ENCODE results near the gene CERK.

The CERK gene

DNA sequence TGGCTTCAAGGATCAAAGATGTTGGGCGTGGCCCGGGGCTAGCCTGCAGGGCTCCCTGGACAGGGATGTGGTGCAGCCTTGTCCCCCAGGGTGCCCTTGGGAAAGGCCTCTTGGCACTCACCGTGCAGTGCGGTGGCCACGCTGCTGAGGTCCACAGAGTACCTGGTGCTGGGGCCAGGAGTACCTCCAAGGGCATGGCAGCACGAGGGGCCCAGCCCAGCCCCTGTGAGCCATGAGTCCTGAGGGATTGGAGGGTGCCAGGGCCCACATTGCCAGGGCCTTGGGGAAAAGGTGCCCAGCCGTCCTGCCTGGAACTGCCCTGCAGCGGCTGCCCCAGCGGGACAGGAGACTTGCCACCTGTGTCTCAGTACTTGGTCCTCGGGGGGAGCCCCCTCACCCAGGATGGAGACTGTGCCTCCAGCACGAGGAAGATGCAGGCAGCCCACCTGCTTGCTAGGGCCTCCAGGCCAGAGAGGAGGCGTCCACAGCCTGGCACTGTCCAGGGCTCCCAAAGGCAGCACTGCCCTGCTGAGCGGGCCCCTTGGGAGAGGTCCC lies 73.7 kb downstream of the CERK start:
- in situ Hi-C loops (cut with HindIII; ENCODE audit: low sequenced_read_pairs): no loop called here

DNA sequence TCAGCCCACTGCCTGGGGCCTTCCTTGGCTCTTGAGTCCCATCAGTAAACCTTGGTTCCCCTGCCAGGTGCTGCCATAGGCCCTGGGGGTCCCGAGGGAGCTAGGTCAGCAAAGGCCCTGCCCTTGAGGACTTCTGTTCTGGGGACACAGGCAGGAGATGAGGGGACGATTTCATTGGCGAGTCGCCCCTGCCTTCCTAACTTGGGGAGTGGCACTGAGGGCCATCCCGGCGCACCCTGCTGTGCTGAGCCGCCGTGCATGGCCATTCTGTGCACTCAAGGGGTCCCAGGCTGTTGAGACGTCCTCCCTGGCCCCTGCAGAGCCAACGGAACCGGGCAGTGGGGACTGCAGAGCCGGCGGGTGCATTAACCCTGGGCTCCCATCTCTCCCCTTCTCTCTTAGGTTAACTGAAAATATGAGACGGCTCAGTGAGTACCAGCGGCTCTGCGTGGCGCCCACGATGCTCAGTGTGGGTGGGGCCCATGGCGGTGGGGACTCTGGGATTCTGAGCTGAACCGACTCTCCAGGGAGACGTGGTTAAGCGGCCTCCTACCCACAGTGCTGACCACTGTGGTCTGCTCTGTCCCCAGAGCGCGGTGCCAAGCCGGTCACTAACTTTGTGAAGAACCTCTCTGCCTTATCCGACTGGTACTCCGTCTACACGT lies 74.5 kb downstream of the CERK start:
- in situ Hi-C loops (cut with HindIII; ENCODE audit: low sequenced_read_pairs): no loop called here

DNA sequence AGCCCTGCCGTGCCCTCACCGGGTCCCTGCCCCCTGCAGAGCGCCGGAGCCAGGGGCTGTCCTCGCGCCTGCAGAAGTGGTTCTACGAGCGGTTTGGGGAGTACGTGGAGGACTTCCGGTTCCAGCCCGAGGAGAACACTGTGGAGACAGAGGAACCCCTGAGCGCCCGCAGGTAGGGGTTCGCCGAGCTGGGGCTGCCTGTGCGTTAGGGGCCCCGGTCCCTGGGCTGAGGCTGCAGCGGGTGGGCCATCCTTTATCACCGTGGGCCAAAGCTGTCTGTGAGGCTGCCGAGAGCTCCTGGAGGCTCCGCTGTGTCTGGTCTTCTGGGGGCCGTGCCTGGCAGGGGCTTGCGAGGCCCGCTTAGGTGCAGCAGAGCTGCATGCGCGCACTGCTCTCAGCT lies 75.1 kb downstream of the CERK start:
- in situ Hi-C loops (cut with HindIII; ENCODE audit: low sequenced_read_pairs): no loop called here

DNA sequence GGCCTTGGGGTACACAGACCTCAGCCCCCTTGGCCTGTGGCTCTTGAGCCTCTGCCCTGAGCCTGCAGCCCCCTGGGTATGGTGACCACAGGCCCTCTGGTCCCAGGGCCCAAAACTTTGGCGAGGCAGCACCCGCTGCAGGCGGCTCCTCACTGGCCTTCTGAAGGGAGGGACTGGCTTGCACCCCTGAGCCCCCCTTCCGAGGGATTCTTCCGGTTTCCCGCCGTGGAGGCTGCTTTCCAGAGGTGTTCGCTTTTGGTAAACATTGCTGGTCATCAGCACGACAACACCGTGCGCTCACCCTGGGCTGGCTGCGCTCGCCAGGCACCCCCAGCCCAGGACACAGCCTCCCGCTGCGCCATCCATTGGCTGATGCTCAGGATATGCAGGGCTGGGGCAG lies 75.8 kb downstream of the CERK start:
- in situ Hi-C loops (cut with HindIII; ENCODE audit: low sequenced_read_pairs): no loop called here

DNA sequence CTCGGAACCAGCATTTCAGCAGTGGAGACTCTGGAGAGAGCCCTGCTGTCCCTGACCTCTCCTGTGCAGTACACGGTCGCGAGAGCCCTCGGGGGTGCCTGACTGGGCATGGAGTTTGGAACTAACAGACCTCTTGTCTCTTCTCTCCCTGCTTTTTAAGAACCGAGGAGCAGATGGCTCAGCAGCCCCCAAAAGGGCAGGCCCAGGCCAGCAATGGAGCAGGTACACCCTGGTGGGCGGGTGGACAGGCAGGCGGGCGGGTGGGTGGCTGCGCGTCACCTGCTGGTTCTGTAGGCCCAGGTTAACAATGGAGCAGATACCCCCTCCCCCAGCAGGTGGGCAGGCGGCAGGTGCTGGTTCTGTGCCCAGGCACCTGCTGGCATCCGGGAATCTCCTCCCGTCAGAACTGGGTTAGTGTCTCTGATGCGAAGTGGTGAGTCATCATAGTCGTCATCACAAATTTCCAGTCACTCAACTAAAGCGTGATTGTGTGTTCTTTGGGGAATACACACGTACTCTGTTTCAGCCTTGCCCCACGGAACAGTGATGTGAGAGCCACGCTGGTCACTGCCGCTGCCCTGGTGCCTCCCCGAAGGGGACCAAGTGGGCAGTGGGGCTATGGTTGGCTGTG lies 76.7 kb downstream of the CERK start:
- in situ Hi-C loops (cut with HindIII; ENCODE audit: low sequenced_read_pairs): no loop called here

DNA sequence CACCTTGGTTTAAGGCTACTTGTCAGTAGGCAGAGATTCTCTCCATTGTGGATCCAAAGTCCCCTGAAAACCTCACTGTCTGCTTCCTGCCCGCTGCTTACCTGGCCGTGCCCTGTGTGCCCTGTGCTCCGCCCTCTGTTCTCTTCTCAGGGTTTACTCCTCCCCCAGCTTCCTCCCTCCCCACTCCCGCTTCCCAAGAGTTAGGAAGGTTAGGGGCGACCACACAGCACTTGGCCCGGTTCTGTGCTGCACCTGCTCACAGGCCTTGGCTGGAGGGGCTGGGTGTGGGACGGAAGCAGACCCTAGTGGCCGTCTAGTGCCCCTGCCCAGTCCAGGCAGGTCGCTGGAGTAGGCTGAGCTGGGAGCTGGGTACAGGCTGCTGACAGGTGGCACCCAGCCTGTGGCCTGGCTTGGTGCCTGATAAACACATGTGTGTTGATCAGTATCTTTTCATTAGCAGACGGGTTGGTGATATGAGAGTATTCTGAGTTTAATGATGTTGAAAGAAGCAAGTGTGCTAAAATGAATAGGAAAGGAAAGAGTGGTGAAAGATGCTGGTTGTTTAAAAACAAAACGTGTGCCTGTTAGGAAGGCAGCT lies 77.3 kb downstream of the CERK start:
- in situ Hi-C loops (cut with HindIII; ENCODE audit: low sequenced_read_pairs): no loop called here

DNA sequence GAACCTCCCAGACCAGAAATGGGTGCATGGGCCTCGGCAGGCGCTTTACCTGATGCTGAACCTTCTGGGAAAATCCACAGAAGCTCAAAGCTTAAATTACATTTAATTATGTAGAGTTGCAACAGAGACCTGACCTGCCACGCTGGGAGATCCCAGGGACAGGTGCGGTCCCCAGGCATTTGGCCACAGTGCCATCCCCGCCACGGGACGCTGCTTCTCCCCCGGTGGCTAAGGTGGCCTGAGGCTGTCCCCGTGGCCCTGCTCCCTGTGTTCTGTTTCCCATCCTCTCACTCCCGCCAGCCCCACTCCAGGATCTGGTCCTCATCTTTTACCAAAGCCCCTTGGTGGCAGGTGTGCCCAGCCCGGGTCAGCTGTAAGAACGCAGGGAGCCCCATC lies 78.3 kb downstream of the CERK start:
- in situ Hi-C loops (cut with HindIII; ENCODE audit: low sequenced_read_pairs): loop anchor here (5.0 to 10.0 kb wide), 3 partner anchors 38 to 165 kb away; no protein-coding TSS in a partner anchor

DNA sequence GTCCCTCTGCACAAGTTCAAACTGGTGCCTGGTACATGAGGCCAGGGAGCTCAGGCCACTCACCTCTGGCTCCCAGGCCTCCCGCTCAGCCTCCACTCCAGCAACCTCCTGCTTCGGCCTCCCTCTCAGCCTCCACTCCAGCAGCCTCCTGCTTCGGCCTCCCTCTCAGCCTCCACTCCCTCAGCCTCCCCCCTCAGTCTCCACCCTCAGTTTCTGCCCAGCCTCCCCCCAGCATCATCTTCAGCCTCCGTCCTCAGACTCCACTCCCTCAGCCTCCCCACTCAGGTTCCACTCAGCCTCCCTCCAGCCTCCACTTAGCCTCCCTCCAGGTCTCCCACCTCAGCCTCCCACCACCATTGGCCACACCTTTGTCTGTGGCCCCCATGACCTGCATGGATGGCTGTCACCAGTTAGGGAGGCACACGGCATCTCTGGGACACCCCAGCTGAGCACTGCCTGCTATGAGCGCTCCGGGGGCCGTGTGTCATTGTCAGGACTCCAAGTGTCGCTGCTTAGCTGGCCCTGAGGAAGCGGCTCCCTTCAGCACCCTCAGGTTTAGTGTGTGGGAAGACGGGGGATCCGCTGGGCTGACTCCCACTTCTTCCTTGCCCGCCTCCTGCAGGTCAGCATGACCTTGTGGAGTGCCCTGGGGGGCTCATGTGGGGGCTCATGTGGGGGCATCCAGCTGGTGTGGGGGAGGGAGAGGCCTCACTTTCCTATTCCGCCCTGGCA lies 78.8 kb downstream of the CERK start:
- in situ Hi-C loops (cut with HindIII; ENCODE audit: low sequenced_read_pairs): loop anchor here (5.0 to 10.0 kb wide), 3 partner anchors 38 to 164 kb away; no protein-coding TSS in a partner anchor

DNA sequence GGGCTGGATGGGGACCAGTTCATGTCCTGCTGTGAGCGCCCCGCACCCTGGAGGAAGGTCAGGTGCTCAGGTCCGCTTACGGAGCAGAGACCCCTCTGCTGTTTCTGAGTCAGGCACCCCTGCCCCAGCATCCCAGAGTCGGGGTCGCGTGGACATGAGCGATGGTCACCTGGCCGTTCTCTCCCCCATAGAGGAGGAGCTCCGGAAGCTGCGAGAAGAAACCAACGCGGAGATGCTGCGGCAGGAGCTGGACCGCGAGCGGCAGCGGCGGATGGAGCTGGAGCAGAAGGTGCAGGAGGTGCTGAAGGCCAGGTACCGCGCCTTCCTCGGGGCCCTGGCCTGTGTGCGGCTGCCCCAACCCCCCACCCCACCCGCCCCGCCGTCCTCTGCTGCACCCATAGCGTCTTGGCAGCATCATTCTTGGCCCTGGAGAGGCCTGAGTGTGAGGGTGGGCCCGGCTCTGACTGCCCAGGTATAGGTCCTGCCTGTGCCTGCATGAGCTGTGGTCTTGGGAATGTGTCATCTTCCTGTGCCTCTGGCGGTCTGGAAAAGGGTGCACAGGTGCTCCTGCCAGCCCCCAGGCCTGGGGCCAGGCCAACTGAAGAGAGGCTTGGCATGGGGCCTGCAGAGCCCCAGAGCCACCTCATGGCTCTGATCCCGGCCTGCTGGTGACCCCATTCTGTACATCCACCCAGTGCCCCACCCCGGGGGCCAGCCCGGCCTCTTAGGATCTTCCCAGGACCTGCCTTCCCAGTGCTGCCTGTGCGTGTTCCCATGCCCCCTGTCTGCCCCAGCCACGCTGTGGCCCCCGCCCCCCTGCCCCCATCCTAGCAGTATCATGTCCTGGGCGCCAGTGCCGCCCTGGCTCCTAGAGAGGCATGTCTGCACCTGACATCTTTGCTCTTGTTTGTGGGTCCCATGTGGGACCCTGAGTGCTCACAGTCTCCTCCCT lies 79.8 kb downstream of the CERK start:
- in situ Hi-C loops (cut with HindIII; ENCODE audit: low sequenced_read_pairs): loop anchor here (5.0 to 10.0 kb wide), 3 partner anchors 39 to 163 kb away; no protein-coding TSS in a partner anchor

DNA sequence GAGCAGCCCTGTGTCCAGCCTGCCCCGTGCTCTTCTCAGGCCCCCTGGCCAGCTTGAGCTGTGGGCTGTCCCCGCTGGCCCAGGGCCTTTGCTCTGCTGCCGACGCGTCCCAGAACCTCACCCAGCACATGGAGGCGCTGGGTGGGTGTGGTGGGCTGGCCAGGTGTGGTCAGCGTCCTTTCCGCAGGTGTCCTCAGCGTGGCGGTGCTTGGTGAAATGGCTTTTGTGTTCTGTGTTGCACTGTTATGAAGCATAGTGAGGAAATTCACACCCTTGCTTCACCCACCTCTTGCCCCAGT lies 80.4 kb downstream of the CERK start:
- in situ Hi-C loops (cut with HindIII; ENCODE audit: low sequenced_read_pairs): loop anchor here (5.0 to 10.0 kb wide), 3 partner anchors 40 to 163 kb away; no protein-coding TSS in a partner anchor

DNA sequence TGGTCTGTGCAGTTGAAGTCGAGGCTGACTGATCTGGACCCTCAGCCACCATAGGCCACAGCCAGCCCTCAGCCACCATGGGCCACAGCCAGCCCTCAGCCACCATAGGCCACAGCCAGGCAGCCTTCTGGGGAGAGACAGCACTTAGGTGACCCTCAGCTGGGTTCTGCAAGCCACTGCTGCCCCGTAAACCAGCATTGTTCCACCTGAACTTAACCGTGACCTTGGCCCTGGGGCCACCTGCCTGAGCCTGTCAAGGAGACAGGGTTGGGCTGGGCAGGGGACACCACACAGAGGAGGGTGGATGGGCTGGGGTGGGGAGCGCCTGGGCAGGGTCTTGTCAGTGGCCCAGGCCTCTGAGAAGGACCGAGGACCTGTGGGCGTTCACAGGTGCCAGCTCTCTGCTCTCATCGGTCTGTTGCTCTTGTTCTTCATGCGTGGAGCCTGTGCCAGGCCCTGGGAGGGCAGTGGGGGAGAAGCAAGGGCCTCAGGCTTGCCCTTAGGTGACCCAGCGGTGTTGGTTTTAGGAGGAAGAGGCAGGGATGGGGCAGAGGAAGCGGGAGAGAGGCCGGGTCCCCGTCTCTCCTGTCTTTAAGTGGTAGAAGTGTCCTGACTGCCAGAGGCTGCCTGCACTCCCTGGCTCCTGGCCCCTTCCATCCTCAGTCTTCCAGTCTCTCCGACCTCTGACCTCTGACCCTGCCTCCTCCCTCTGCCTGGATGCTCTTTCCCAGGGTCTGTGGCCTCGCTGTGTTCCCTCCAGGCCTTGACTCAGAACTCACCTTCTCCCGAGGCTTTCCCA lies 81.0 kb downstream of the CERK start:
- in situ Hi-C loops (cut with HindIII; ENCODE audit: low sequenced_read_pairs): loop anchor here (5.0 to 10.0 kb wide), 3 partner anchors 40 to 162 kb away; no protein-coding TSS in a partner anchor

DNA sequence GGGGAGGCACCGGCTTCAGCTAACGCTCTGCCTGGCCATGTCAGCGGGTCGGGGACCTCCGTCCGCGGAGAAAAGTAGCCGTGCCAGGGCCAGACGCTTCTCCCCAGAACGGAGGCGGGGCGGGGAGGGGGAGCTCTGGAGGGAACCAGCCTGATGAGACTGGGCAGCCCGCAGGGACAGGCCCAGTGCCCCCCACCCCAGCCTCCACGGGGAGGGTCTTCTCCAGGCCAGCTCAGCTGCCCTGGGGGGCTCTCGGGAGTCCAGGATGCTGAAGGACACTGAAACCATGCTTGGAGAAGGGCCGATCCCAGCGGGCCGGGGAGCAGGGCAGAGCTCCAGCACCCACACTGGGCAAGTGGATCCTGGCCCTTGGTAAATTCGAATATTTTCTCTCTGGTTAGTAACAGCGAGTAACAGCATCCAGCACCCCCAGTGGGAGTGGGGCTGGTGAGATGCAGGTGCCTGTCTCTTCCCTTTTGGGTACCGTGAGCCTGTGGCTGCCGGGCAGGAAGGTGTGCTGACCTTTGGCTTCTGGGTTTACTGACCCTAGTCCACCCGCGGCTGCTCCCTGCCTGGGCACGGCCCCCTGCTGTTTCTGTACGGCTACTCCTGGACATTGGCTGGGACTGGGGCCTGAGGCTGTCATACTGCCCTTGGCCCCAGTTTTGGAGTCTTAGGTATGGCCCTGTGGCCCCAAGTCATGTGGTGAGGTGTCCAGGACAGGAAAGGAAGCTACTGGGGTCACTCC lies 82.0 kb downstream of the CERK start:
- in situ Hi-C loops (cut with HindIII; ENCODE audit: low sequenced_read_pairs): loop anchor here (5.0 to 10.0 kb wide), 3 partner anchors 41 to 161 kb away; no protein-coding TSS in a partner anchor

DNA sequence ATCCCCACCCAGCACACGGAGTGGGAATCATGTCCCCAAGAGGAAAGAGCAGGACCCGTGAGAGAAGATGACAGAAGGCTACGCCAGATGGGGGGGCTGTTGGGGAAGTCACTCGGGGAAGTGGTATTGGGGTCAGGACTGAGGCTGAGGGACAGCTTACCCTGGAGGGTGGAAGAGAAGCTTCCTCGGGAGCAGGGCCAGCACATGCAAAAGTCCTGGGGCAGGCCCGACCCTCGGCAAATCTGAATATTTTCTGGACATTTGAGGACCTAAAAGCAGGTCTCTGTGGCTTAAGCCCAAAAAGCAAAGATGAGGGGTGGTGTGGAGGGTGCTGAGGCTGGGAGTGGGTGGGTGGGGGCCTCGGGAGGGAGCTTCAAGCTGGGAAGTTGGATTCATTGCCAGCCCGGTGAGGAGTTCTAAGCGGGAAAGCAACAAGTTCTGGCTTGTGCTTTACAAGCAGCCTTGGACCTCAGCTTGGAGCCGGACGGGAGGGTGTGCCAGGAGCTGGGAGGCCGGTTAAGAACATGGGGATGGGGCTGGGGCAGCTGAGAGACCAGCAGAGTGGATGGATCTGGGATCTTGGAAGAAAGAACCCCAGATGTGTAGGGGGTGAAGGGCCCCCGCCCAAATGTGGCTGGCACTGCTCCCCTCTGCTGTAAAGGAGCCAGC lies 83.0 kb downstream of the CERK start:
- in situ Hi-C loops (cut with HindIII; ENCODE audit: low sequenced_read_pairs): loop anchor here (5.0 to 10.0 kb wide), 3 partner anchors 42 to 160 kb away; no protein-coding TSS in a partner anchor

DNA sequence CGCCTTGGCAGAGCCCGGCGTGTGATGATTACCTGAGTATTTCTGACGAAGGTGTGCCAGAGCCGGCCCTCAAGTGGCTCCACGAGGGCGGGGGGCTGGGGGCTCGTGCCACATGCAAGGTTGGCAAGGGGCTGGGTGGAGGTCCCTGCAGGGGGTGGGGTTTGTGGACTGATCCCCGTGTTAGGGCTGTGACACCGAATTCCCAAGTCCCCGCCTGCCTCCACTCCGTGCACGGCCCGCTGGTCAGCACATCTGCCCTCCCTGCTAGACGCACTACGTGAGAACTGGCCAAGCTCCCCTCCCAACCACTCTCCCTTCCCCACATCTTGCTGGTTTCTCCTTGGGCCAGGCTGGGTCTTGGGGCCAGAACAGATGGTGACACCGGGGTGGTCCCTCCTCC lies 83.6 kb downstream of the CERK start:
- in situ Hi-C loops (cut with HindIII; ENCODE audit: low sequenced_read_pairs): loop anchor here (10.0 kb wide), 1 partner anchor 160 kb away; no protein-coding TSS in a partner anchor

DNA sequence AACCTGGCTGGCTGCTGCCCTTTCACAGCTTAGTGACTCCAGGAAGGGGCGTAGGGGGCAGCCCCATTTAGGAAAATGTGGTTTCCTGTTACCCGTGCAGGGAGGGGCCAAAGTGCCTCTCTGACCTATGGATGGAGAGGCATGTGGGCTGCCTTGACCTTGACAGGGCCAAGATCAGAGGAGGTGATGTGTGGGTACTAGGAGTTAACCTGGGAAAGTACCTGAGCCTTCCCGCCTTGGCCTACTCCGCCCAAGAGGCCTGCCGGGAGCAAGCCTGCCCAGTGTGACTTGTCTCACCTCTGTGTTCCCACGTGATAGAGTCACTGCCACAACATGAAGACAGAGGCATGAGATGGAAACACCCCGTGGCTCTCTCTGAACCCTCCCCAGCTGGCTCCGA lies 84.5 kb downstream of the CERK start:
- in situ Hi-C loops (cut with HindIII; ENCODE audit: low sequenced_read_pairs): loop anchor here (10.0 kb wide), 1 partner anchor 159 kb away; no protein-coding TSS in a partner anchor

DNA sequence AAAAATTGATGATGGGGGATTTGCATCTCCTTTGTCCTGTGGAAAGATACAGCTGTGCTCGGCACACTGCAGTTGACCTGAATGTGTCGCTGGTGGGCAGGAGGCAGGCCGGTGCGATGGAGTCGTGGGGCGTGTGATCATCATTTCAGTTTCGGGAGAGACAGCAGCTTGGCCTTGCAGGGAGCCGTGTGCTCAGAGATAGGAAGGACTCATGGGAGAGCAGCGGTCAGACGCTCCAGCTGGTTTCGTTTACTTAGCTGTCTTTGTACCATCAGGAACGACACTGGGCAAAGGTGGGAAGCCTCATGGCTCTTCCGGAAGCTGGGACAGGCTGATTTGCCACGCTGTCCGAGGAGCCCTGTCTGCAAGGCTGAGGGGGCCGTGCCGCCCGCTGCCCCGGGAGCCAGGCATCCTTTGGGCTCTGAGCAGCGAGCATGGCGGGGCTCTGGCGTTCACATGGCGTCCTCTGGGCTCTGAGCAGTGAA lies 85.2 kb downstream of the CERK start:
- in situ Hi-C loops (cut with HindIII; ENCODE audit: low sequenced_read_pairs): loop anchor here (10.0 kb wide), 1 partner anchor 158 kb away; no protein-coding TSS in a partner anchor

DNA sequence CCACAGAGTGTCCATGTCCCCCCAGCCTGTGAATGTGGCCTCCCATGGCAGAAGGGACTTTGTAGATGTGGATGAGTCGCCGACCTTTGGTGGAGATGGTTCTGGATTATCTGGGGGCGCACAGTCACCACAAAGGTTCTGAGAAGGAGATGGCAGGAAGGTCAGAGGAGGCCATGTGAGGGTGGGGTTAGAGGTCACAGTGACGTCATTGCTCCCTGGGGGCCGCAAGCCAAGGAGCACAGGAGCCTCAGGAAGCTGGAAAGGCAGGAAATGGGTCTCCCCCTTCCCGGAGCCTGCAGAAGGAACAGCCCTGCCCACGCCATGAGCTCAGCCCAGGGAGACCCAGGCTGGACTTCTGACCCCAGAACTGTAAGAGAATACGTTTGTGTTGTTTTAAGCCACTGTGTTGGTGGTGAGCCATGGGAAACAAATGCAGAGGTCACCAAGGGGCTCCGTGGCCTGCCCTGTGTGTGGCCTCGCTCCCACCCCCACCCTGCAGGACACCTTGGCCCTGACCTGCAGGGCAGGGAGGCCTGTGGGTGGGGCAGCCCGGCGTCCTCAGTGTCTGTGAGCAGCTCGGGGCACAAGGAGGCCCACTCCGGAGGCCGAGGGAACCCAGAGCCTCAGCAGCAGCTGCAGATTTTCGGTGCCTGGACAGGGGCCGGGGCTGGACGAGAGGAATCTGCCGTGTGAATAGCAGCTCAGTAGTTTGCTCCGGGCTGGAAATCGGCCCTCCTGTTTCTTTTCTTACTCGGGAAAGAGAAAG lies 85.8 kb downstream of the CERK start:
- in situ Hi-C loops (cut with HindIII; ENCODE audit: low sequenced_read_pairs): loop anchor here (10.0 kb wide), 1 partner anchor 157 kb away; no protein-coding TSS in a partner anchor

Measured in endothelial cell of hepatic sinusoid (primary cell).